Astrocyte of the spinal cord (primary cell): Measurements from ENCODE around the gene CIB2.

Experiments
- DNase-seq: peaks from one replicate; pipeline ENCODE4 v3.0.0; 2011; ENCODE audit warnings: low read depth, low spot score
- H3K4me3 ChIP-seq: 2 replicates; pipeline ENCODE4 v1.5.1; 2011; ENCODE audit warnings: low read depth, mild to moderate bottlenecking, low read length, moderate library complexity
- CTCF ChIP-seq: IDR thresholded peaks from 2 replicates; pipeline ENCODE4 v1.5.1; 2012; ENCODE audit warnings: low read depth, mild to moderate bottlenecking, low read length, inconsistent platforms
- in situ Hi-C: cut with HindIII; loops from 2 replicates; pipeline ENCODE4 v1.10.0; 2017; ENCODE audit warnings: low sequenced_read_pairs

The CIB2 gene

GRCh38 chr15:78056714-78057269 is 74.5 kb downstream of the CIB2 start:
- H3K4me3 ChIP-seq, result no peak overlapping the region
- in situ Hi-C loops, result no loop called here
- no peak for DNase-seq
- no peak for TF ChIP-seq CTCF

- no peak for TF ChIP-seq CTCF
- in situ Hi-C loops, result no loop called here
- no peak overlapping the region for H3K4me3 ChIP-seq
- DNase-seq, result no peak
Observed at GRCh38 chr15:78055919-78056713, 75.1 kb downstream of the CIB2 start.

- in situ Hi-C loops, result no loop called here
- no peak overlapping the region for H3K4me3 ChIP-seq
- no peak for TF ChIP-seq CTCF
- no peak for DNase-seq
Observed at GRCh38 chr15:78054966-78055365, 76.3 kb downstream of the CIB2 start.
